ENCODE results near the gene ZSCAN12. TPM values are rescaled to one million over a fixed set of nuclear protein-coding genes. Genes with fewer than 3 reads are reported as not detected.

Gene ZSCAN12
- total and polyA plus RNA-seq, 2 of the 13 experiments (the other 11 are each of a cell fraction or from before 2014, with no cell fraction given): 2.8 to 8.9 TPM

DNA sequence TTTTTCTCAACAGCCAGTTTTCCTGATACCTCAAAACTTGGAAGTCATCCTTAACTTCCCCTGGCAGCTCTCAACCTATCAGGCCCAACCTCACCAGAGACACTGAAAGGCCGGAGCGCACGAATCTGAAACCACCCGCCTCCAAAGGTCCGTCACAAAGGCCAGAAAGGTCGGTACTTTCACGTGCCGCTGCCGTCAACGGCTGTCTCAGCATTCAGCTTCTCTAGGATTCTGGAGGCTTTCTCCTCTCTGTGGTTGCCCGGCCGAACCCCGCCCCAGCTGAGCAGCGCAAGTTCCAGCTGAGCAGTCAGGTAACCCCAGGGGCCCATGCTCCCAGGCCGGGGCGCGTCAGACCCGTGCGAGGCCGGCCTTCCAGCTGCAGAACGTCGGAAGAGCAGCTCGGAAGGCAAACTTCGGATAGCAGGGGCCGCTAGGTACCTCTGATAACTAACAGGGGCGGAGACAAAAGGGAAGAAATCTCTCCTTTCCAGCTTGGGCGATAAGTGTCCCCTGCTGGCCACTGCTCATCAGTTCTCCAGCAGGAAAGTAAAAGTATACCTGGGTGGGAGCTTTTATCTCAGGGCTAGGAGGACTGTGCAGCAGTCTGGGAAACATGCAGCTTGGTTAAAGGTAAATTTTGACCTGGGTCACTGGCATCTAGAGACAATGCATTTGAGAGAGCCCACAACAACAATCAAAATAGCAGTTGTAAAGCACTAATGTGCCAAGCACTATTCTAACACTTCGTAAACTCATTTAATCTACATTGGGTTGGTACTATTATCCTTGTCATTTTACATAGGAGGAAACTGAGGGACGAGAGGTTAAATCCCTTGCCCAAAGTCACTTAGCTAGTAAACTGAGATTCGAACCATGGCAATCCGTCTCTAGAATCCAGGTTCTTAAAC lies 16.1 kb downstream of the ZSCAN12 start (continued):
- no peak for TF ChIP-seq RFX3 (CRISPR knock-in tag; IDR thresholded peaks at IDR 0.05)
- no peak for TF ChIP-seq CEBPB (IDR thresholded peaks at IDR 0.05; ENCODE audit: borderline replicate concordance, low read depth, low read length)
- TF ChIP-seq, protein P1, sequence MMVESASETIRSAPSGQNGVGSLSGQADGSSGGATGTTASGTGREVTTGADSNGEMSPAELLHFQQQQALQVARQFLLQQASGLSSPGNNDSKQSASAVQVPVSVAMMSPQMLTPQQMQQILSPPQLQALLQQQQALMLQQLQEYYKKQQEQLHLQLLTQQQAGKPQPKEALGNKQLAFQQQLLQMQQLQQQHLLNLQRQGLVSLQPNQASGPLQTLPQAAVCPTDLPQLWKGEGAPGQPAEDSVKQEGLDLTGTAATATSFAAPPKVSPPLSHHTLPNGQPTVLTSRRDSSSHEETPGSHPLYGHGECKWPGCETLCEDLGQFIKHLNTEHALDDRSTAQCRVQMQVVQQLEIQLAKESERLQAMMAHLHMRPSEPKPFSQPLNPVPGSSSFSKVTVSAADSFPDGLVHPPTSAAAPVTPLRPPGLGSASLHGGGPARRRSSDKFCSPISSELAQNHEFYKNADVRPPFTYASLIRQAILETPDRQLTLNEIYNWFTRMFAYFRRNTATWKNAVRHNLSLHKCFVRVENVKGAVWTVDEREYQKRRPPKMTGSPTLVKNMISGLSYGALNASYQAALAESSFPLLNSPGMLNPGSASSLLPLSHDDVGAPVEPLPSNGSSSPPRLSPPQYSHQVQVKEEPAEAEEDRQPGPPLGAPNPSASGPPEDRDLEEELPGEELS (CRISPR knock-in tag; IDR thresholded peaks at IDR 0.05): peak; percentile 70
- TF ChIP-seq, protein P2, sequence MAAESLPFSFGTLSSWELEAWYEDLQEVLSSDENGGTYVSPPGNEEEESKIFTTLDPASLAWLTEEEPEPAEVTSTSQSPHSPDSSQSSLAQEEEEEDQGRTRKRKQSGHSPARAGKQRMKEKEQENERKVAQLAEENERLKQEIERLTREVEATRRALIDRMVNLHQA (CRISPR knock-in tag; IDR thresholded peaks at IDR 0.05): no peak
- peak; percentile 76; the same call in 1 of the 2 replicates for TF ChIP-seq ZFP1 (CRISPR knock-in tag; IDR thresholded peaks at IDR 0.05)
- peak; percentile 79; the same call in 1 of the 2 replicates for TF ChIP-seq SMYD3 (CRISPR knock-in tag; IDR thresholded peaks at IDR 0.05)
- TF ChIP-seq FOXJ3 (CRISPR knock-in tag; IDR thresholded peaks at IDR 0.05; ENCODE audit: borderline replicate concordance): peak; percentile 26; the same call in 1 of the 2 replicates
- TF ChIP-seq ARNT (IDR thresholded peaks at IDR 0.05): no peak
- TF ChIP-seq ZNF776 (CRISPR knock-in tag; IDR thresholded peaks at IDR 0.05): no peak
- TF ChIP-seq ZNF33B (CRISPR knock-in tag; IDR thresholded peaks at IDR 0.05): peak; percentile 85; the same call in 1 of the 2 replicates
- TF ChIP-seq, protein P3, sequence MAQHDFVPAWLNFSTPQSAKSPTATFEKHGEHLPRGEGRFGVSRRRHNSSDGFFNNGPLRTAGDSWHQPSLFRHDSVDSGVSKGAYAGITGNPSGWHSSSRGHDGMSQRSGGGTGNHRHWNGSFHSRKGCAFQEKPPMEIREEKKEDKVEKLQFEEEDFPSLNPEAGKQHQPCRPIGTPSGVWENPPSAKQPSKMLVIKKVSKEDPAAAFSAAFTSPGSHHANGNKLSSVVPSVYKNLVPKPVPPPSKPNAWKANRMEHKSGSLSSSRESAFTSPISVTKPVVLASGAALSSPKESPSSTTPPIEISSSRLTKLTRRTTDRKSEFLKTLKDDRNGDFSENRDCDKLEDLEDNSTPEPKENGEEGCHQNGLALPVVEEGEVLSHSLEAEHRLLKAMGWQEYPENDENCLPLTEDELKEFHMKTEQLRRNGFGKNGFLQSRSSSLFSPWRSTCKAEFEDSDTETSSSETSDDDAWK (CRISPR knock-in tag; IDR thresholded peaks at IDR 0.05): no peak
- TF ChIP-seq ZNF703 (CRISPR knock-in tag; IDR thresholded peaks at IDR 0.05; ENCODE audit: borderline replicate concordance): no peak
- TF ChIP-seq ZBTB7A (CRISPR knock-in tag; IDR thresholded peaks at IDR 0.05): no peak
- no peak for TF ChIP-seq ETV5 (CRISPR knock-in tag; IDR thresholded peaks at IDR 0.05; ENCODE audit: borderline replicate concordance)
- peak; percentile 98 for TF ChIP-seq KMT2B (CRISPR knock-in tag; IDR thresholded peaks at IDR 0.05)
- TF ChIP-seq ZNF792 (CRISPR knock-in tag; IDR thresholded peaks at IDR 0.05): peak; percentile 97
- TF ChIP-seq SIX1 (CRISPR knock-in tag; IDR thresholded peaks at IDR 0.05; ENCODE audit: borderline replicate concordance): peak; percentile 67; the same call in 1 of the 2 replicates
- peak; percentile 71 for TF ChIP-seq RBM39 (IDR thresholded peaks at IDR 0.05; ENCODE audit: low read depth, low read length, poor library complexity, severe bottlenecking)
- peak; percentile 83; the same call in 1 of the 2 replicates for TF ChIP-seq ZBTB42 (CRISPR knock-in tag; IDR thresholded peaks at IDR 0.05)
- no peak for TF ChIP-seq SETDB1 (CRISPR knock-in tag; IDR thresholded peaks at IDR 0.05; ENCODE audit: borderline replicate concordance)
- no peak; the same call in 1 of the 2 replicates for TF ChIP-seq KDM6A (CRISPR knock-in tag; IDR thresholded peaks at IDR 0.05; ENCODE audit: low read depth)
- TF ChIP-seq SMAD9 (CRISPR knock-in tag; IDR thresholded peaks at IDR 0.05): no peak
- peak; percentile 87; the same call in 1 of the 2 replicates for TF ChIP-seq KDM5B (CRISPR knock-in tag; IDR thresholded peaks at IDR 0.05; ENCODE audit: borderline replicate concordance)
- peak; percentile 58; the same call in 1 of the 2 replicates for TF ChIP-seq ZNF546 (CRISPR knock-in tag; conservative IDR thresholded peaks at IDR 0.05)
- peak; percentile 80 for TF ChIP-seq IKZF4 (CRISPR knock-in tag; IDR thresholded peaks at IDR 0.05; ENCODE audit: borderline replicate concordance, low read depth, not compliant biosample characterization)

Measured in HepG2 (cell line).